HepG2 (cell line): ENCODE results near the gene DPF1. TPM values are rescaled to one million over a fixed set of nuclear protein-coding genes. Genes with fewer than 3 reads are reported as not detected.
A peak's percentile ranks its signal among the peaks of the same experiment; 100 is the strongest.

Source experiments
- ATF1 ChIP-seq: IDR thresholded peaks from 2 replicates; pipeline ENCODE4 v1.6.1; 2016; ENCODE audit warnings: mild to moderate bottlenecking, control low read depth
- BCL6 ChIP-seq: IDR thresholded peaks from 2 replicates; pipeline ENCODE4 v1.6.1; 2016; ENCODE audit warnings: missing genetic modification reagents, missing compliant biosample characterization
- ESRRA ChIP-seq: sonication (generic); formaldehyde crosslinking; IDR thresholded peaks from 2 replicates; pipeline ENCODE4 v1.5.1; 2020; ENCODE audit warnings: mild to moderate bottlenecking, low read depth, missing genetic modification reagents
- FIP1L1 ChIP-seq: fragments of 200-400 bp; formaldehyde crosslinking; IDR thresholded peaks from 2 replicates; pipeline ENCODE4 v1.6.1; 2018; ENCODE audit warnings: low read depth, mild to moderate bottlenecking, low read length, moderate library complexity, borderline replicate concordance; ENCODE audit not compliant: insufficient read depth
- FOXO1 ChIP-seq: sonication (generic); formaldehyde crosslinking; IDR thresholded peaks from 2 replicates; pipeline ENCODE4 v1.4.0; 2020; ENCODE audit warnings: missing genetic modification reagents
- STAG1 ChIP-seq: sonication (generic); formaldehyde crosslinking; IDR thresholded peaks from 2 replicates; pipeline ENCODE4 v1.4.0; 2020; ENCODE audit warnings: missing genetic modification reagents
- ZNF335 ChIP-seq: sonication (generic); formaldehyde crosslinking; IDR thresholded peaks from 2 replicates; pipeline ENCODE4 v1.4.0; 2020; ENCODE audit warnings: missing genetic modification reagents
- ZNF337 ChIP-seq: sonication (generic); formaldehyde crosslinking; IDR thresholded peaks from 2 replicates; pipeline ENCODE4 v1.5.1; 2020; ENCODE audit warnings: missing genetic modification reagents, low read depth, mild to moderate bottlenecking, borderline replicate concordance
- ZNF552 ChIP-seq: sonication (generic); formaldehyde crosslinking; IDR thresholded peaks from 2 replicates; pipeline ENCODE4 v1.9.0; 2022; ENCODE audit warnings: missing genetic modification reagents, mild to moderate bottlenecking, borderline replicate concordance
- ZNF720 ChIP-seq: sonication (generic); formaldehyde crosslinking; IDR thresholded peaks from 2 replicates; pipeline ENCODE4 v1.4.0; 2020; ENCODE audit warnings: missing genetic modification reagents
- ZNF772 ChIP-seq: sonication (generic); formaldehyde crosslinking; IDR thresholded peaks from 2 replicates; pipeline ENCODE4 v1.5.0; 2020; ENCODE audit warnings: mild to moderate bottlenecking, missing genetic modification reagents
- ZSCAN12 ChIP-seq: sonication (generic); formaldehyde crosslinking; IDR thresholded peaks from 2 replicates; pipeline ENCODE4 v1.9.0; 2021; ENCODE audit warnings: mild to moderate bottlenecking, missing genetic modification reagents
- polyA plus RNA-seq, 8 experiments: library from polyadenylated mRNA; depleted of rRNA in 3 of 8; stranded (reverse) in 7 of 8; unstranded in 1 of 8; fragments of >200 nt; fragmentation: Illumina TruSeq in 4 of 8; extraction: Trizol in 4 of 8; gene quantifications; 2 replicates each; pipeline versions ENCODE4 v1.2.1 to v1.2.3, GENCODE V29; 2011 to 2016; ENCODE audit warnings: low read depth in 4 of 8, missing spikeins in 1 of 8, mixed read lengths in 1 of 8; ENCODE audit not compliant: insufficient read depth in 1 of 8
- total RNA-seq, 5 experiments: library from RNA; depleted of rRNA; stranded (reverse); fragments of >200 nt; fragmentation: Illumina TruSeq; extraction: Trizol; gene quantifications; 2 replicates each; pipeline ENCODE4 v1.2.3, GENCODE V29; 2016; ENCODE audit warnings: low read depth in 1 of 5
- TF ChIP-seq, protein P1 (sequence below): IDR thresholded peaks from 2 replicates; pipeline ENCODE4 v1.6.1; 2016; ENCODE audit warnings: mild to moderate bottlenecking
- TF ChIP-seq, protein P2 (sequence below): sonication (generic); formaldehyde crosslinking; IDR thresholded peaks from 2 replicates; pipeline ENCODE4 v1.8.1; 2023; ENCODE audit warnings: mild to moderate bottlenecking, moderate library complexity, missing genetic modification reagents
- TF ChIP-seq, protein P3 (sequence below): sonication (generic); formaldehyde crosslinking; IDR thresholded peaks from 2 replicates; pipeline ENCODE4 v1.4.0; 2020; ENCODE audit warnings: missing genetic modification reagents
- TF ChIP-seq, protein P4 (sequence below): sonication (generic); formaldehyde crosslinking; IDR thresholded peaks from 2 replicates; pipeline ENCODE4 v1.4.0; 2020; ENCODE audit warnings: missing genetic modification reagents, borderline replicate concordance
- TF ChIP-seq, protein P5 (sequence below): sonication (generic); formaldehyde crosslinking; IDR thresholded peaks from 2 replicates; pipeline ENCODE4 v1.4.0; 2020; ENCODE audit warnings: missing genetic modification reagents
- TF ChIP-seq, protein P6 (sequence below): sonication (generic); formaldehyde crosslinking; conservative IDR thresholded peaks from 2 replicates; pipeline ENCODE4 v1.5.0; 2020; ENCODE audit warnings: missing genetic modification reagents

Gene DPF1
- total and polyA plus RNA-seq, 2 of the 13 experiments (the other 11 are each of a cell fraction or from before 2014, with no cell fraction given) = 1.0 to 3.2 TPM

DNA sequence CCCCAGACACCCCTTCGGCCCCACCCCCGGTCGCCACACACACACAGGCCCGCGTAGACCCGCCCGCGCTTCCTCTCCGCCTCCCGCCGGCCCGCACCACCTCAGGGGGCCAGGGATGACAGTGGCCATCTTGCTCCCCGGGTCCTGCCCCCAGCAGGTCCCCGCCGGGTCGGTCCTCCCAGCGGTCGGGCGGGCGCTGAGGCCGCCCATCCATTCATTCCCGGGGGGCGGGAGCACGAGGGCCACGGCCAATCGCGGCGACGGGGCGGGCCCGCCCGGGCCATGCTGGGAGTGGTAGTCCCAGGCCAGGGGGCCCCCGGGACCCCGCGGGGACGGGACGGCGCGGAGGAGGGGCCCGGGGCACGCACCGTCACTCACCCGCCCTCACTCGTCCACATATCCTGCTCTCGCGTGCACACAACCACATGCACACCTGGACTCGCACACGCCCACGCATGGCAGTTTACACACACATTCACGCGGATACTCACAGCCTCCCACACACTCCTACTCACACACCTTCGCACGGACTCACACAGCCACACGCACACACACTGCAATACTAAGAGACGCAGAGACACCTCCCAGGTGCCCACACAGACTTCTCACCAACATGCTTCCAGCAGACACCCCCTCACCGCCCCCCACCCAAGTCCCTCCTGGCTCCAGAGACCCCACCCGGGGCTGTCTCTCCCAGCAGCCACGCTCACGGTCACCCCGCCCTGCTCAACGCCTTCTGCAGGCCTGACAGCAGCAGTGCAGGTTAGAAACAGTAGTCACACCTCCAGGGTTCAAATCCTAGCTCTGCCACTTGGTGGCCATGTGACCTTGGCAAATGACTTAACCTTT, at the start of gene DPF1 (continued):
- TF ChIP-seq, protein P1, sequence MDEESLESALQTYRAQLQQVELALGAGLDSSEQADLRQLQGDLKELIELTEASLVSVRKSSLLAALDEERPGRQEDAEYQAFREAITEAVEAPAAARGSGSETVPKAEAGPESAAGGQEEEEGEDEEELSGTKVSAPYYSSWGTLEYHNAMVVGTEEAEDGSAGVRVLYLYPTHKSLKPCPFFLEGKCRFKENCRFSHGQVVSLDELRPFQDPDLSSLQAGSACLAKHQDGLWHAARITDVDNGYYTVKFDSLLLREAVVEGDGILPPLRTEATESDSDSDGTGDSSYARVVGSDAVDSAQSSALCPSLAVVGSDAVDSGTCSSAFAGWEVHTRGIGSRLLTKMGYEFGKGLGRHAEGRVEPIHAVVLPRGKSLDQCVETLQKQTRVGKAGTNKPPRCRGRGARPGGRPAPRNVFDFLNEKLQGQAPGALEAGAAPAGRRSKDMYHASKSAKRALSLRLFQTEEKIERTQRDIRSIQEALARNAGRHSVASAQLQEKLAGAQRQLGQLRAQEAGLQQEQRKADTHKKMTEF (CRISPR knock-in tag) = peak; percentile 70; the same call in 1 of the 2 replicates
- TF ChIP-seq, protein P2, sequence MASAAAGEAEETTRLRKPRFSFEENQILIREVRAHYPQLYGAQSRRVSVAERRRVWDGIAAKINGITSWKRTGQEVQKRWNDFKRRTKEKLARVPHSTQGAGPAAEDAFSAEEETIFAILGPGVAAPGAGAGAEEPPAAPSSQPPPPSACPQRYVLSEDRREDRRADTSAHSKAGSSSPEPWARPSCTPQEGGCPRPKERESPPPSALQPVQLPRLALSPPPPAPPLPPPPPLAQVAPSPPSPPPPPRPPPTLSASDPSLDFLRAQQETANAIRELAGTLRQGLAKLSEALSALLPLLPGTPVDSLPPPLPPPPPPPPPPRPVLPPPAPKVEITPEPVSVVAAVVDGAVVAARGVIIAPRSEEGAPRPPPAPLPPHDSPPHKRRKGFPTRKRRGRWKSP = no peak
- TF ChIP-seq BCL6 = no peak
- TF ChIP-seq, protein P3, sequence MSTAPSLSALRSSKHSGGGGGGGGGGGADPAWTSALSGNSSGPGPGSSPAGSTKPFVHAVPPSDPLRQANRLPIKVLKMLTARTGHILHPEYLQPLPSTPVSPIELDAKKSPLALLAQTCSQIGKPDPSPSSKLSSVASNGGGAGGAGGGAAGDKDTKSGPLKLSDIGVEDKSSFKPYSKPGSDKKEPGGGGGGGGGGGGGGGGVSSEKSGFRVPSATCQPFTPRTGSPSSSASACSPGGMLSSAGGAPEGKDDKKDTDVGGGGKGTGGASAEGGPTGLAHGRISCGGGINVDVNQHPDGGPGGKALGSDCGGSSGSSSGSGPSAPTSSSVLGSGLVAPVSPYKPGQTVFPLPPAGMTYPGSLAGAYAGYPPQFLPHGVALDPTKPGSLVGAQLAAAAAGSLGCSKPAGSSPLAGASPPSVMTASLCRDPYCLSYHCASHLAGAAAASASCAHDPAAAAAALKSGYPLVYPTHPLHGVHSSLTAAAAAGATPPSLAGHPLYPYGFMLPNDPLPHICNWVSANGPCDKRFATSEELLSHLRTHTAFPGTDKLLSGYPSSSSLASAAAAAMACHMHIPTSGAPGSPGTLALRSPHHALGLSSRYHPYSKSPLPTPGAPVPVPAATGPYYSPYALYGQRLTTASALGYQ (CRISPR knock-in tag) = no peak
- TF ChIP-seq STAG1 (CRISPR knock-in tag) = no peak
- TF ChIP-seq ZSCAN12 (CRISPR knock-in tag) = no peak
- TF ChIP-seq, protein P4, sequence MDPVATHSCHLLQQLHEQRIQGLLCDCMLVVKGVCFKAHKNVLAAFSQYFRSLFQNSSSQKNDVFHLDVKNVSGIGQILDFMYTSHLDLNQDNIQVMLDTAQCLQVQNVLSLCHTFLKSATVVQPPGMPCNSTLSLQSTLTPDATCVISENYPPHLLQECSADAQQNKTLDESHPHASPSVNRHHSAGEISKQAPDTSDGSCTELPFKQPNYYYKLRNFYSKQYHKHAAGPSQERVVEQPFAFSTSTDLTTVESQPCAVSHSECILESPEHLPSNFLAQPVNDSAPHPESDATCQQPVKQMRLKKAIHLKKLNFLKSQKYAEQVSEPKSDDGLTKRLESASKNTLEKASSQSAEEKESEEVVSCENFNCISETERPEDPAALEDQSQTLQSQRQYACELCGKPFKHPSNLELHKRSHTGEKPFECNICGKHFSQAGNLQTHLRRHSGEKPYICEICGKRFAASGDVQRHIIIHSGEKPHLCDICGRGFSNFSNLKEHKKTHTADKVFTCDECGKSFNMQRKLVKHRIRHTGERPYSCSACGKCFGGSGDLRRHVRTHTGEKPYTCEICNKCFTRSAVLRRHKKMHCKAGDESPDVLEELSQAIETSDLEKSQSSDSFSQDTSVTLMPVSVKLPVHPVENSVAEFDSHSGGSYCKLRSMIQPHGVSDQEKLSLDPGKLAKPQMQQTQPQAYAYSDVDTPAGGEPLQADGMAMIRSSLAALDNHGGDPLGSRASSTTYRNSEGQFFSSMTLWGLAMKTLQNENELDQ (CRISPR knock-in tag) = no peak
- no peak for TF ChIP-seq ESRRA
- TF ChIP-seq, protein P5, sequence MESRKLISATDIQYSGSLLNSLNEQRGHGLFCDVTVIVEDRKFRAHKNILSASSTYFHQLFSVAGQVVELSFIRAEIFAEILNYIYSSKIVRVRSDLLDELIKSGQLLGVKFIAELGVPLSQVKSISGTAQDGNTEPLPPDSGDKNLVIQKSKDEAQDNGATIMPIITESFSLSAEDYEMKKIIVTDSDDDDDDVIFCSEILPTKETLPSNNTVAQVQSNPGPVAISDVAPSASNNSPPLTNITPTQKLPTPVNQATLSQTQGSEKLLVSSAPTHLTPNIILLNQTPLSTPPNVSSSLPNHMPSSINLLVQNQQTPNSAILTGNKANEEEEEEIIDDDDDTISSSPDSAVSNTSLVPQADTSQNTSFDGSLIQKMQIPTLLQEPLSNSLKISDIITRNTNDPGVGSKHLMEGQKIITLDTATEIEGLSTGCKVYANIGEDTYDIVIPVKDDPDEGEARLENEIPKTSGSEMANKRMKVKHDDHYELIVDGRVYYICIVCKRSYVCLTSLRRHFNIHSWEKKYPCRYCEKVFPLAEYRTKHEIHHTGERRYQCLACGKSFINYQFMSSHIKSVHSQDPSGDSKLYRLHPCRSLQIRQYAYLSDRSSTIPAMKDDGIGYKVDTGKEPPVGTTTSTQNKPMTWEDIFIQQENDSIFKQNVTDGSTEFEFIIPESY (CRISPR knock-in tag) = no peak
- no peak for TF ChIP-seq FOXO1 (CRISPR knock-in tag)
- TF ChIP-seq ZNF772 = no peak; the same call in 1 of the 2 replicates
- TF ChIP-seq ZNF337 (CRISPR knock-in tag) = no peak
- TF ChIP-seq ATF1 = no peak
- no peak for TF ChIP-seq FIP1L1
- TF ChIP-seq ZNF552 (CRISPR knock-in tag) = no peak
- TF ChIP-seq ZNF335 (CRISPR knock-in tag) = 0 out of 2 replicates have a peak, but pooled peaks have one; percentile 52
- no peak for TF ChIP-seq ZNF720
- TF ChIP-seq, protein P6, sequence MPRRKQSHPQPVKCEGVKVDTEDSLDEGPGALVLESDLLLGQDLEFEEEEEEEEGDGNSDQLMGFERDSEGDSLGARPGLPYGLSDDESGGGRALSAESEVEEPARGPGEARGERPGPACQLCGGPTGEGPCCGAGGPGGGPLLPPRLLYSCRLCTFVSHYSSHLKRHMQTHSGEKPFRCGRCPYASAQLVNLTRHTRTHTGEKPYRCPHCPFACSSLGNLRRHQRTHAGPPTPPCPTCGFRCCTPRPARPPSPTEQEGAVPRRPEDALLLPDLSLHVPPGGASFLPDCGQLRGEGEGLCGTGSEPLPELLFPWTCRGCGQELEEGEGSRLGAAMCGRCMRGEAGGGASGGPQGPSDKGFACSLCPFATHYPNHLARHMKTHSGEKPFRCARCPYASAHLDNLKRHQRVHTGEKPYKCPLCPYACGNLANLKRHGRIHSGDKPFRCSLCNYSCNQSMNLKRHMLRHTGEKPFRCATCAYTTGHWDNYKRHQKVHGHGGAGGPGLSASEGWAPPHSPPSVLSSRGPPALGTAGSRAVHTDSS (CRISPR knock-in tag) = no peak
